Activated T-helper 2 cell treated with anti-CD3 and anti-CD28 coated beads, Interferon-gamma antibody, Interleukin-2, Interleukin-4, amounts not matched to agents 10 μg/mL and 5 μg/mL and 100 μg/mL, durations not matched to agents 14 hours and 24 hours and 36 hours (primary cell): Measurements from ENCODE around the gene WNT9B. TPM values are rescaled to one million over a fixed set of nuclear protein-coding genes. Genes with fewer than 3 reads are reported as not detected.

Source experiments
- DNase-seq: peaks from one replicate; pipeline ENCODE4 v3.0.0; 2021; ENCODE audit warnings: low spot score
- H3K27ac Mint-ChIP-seq: one replicate; pipeline ENCODE4 v1.8.0; 2021; ENCODE audit warnings: mixed read lengths
- H3K27me3 Mint-ChIP-seq: one replicate; pipeline ENCODE4 v1.8.0; 2021; ENCODE audit warnings: low read depth, mixed read lengths
- H3K36me3 Mint-ChIP-seq: one replicate; pipeline ENCODE4 v1.8.0; 2021; ENCODE audit warnings: low read depth, mixed read lengths
- H3K4me1 Mint-ChIP-seq: one replicate; pipeline ENCODE4 v1.8.0; 2021; ENCODE audit warnings: low read depth, mixed read lengths
- H3K4me3 Mint-ChIP-seq: one replicate; pipeline ENCODE4 v1.8.0; 2021; ENCODE audit warnings: low read depth, mild to moderate bottlenecking, moderate library complexity, mixed read lengths
- H3K9me3 Mint-ChIP-seq: one replicate; pipeline ENCODE4 v1.8.0; 2021; ENCODE audit warnings: mixed read lengths
- intact Hi-C: fragments of 100-400 bp; cut with micrococcal nuclease; formaldehyde crosslinking; loops from one replicate; pipeline ENCODE4 v1.15.1; 2023
- total RNA-seq: library from RNA; stranded (reverse); gene quantifications from 2 replicates; pipeline ENCODE4 v1.2.3, GENCODE V29; 2022

WNT9B gene
- total RNA-seq, 1 donor from 2014 or later: not detected

DNA sequence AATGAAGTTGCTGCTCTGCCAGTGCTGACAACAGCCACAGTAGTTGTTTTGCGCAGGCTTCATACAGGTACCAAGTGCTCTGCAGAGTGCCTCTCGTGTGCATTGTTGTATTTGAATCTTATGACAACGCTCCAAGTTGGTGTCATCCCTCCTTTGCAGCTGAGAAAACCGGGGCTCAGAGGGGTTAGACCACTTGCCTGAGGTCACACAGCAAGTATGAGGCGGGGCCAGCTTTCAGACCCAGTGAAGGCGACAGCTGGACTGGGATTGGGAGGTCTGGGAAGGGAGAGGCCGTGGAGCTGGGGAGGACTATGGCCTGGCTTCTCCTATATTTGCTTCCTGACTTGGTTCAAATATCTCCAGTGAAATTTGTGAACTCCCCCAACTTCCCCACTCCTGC, 33.2 kb downstream of the WNT9B start:
- no peak for DNase-seq
- Mint-ChIP-seq H3K4me3 (no peak overlapping the region), H3K27ac (no peak overlapping the region), H3K27me3 (peaks cover 9% of the 10 kb centered on the region), H3K36me3 (no peaks in the 10 kb centered on the region), H3K4me1 (no peaks in the 10 kb centered on the region), H3K9me3 (no peaks in the 10 kb centered on the region)
- intact Hi-C loops: no loop called here

DNA sequence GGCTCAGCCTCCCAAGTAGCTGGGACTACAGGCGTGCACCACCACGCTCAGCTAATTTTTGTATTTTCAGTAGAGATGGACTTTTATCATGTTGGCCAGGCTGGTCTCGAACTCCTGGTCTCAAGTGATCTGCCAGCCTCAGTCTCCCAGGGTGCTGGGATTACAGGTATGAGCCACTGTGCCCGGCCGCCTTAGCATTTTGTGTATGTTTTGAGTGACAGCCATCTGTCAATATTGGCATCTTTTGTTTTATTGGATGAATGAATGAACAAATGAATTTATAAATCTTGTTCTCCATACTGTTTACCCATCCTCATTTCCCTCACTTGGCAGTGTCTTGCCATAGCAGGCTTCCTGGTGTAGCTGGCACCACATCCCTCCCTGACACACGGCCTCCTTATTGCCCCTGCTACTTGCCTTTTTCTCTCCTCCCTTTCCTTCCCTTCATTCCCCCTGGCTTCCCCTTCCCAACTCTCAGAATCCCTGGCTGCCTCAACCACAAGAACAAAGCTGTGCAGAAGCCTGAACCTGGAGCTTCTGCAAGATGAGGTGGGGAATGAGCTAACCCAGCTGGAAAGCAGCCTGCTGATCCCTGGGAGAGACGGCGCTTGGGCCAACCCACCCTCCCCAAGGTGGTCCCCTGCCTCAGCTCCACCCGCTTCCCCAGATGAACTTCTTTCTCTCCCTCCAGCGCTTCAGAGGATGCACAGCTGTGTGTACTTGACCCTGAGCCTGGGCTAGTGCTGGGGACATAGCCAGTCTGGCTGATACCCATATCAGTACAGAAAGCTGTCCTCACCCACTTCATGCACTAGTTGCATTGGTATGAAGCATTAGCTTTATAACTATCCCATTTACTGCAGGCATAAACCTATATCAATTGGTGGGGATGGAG, 34.3 kb downstream of the WNT9B start:
- intact Hi-C loops: no loop called here
- Mint-ChIP-seq H3K27ac (no peak overlapping the region), H3K4me1 (no peaks in the 10 kb centered on the region), H3K36me3 (no peaks in the 10 kb centered on the region), H3K27me3 (peaks cover 11% of the 10 kb centered on the region), H3K9me3 (no peaks in the 10 kb centered on the region), H3K4me3 (no peak overlapping the region)
- DNase-seq: no peak

DNA sequence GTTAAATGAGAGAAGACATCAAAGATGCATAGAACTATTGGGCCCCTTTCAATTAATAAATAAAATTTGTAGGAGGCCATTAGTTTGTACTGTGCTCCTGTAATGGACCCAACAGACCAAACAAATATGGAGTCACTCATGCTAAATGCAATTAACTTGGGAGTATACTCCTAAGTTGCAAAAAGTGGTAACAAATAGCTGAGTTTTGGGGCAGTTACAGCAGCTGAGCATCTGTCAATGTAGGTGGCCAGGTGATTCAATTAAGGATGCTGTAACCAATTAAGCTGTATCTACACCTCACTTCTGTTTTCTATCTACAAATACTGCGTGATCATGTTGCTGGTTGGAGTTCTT, 34.9 kb downstream of the WNT9B start:
- Mint-ChIP-seq H3K4me3 (no peak overlapping the region), H3K36me3 (no peaks in the 10 kb centered on the region), H3K4me1 (no peaks in the 10 kb centered on the region), H3K27ac (no peak overlapping the region), H3K9me3 (no peaks in the 10 kb centered on the region), H3K27me3 (peaks cover 13% of the 10 kb centered on the region)
- intact Hi-C loops: no loop called here
- no peak for DNase-seq

DNA sequence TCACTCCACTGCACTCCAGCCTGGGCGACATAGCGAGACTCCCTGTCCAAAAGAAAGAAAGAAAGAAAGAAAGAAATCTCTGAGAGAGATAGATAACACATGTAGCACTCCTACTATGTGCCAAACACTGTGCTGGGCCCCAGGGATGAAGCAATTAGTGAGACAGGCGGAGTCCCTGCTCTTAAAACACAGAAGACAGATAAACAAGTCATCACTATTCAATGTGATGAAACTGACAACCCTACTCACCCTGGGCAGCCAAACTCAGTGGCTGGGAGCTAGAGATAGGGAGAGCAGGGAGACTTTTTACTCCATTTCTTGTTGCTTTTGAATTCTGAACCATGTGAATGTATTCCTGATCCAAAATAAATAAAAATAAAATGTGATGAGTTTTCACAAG, 36.3 kb downstream of the WNT9B start:
- Mint-ChIP-seq H3K9me3 (no peaks in the 10 kb centered on the region), H3K36me3 (no peaks in the 10 kb centered on the region), H3K27me3 (peaks cover 19% of the 10 kb centered on the region), H3K4me3 (no peak overlapping the region), H3K27ac (no peak overlapping the region), H3K4me1 (no peaks in the 10 kb centered on the region)
- no peak for DNase-seq
- intact Hi-C loops: no loop called here

DNA sequence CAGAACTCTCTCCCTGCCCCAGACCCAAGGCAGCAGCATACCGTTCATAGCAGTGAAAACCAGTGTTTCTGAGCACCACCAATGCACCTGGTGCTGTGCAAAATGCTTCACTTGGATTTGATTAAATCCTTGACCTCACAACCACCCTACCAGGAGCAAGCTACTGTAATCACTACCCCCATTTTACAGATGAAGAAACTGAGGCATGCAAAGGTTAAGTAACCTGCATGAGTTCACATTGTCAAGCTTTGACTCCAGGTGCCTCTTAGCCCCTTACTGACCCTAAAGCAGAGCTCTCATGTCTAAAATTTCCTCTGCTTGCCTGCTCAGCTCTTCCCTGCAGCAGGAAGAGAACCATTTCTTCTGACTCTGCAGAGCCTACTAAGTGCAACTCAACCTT, 37.3 kb downstream of the WNT9B start:
- Mint-ChIP-seq H3K4me1 (no peaks in the 10 kb centered on the region), H3K27me3 (peaks cover 19% of the 10 kb centered on the region), H3K4me3 (no peak overlapping the region), H3K36me3 (no peaks in the 10 kb centered on the region), H3K9me3 (no peaks in the 10 kb centered on the region), H3K27ac (no peak overlapping the region)
- intact Hi-C loops: no loop called here
- DNase-seq: no peak

DNA sequence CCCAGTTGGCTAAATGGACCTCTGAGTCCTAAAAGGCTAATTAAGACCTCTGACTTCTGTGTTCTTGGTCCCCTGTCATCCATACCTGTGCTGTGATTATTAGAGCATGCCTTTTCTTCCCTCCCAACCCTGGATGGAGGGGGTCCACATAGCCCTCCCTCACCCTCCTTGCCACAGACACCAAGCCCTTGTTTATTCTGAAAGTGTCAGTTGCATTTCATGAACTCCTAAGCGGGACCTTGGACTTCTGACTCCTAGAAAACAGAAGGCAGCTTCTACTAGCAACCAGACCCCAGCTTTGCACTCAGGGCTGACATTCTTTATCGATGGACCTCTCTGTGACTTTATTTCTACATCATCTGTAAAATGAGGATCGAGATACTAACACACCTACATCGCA, 38.1 kb downstream of the WNT9B start:
- Mint-ChIP-seq H3K9me3 (no peaks in the 10 kb centered on the region), H3K4me3 (no peak overlapping the region), H3K27ac (no peak overlapping the region), H3K4me1 (no peaks in the 10 kb centered on the region), H3K36me3 (no peaks in the 10 kb centered on the region), H3K27me3 (peaks cover 19% of the 10 kb centered on the region)
- intact Hi-C loops: no loop called here
- no peak for DNase-seq

DNA sequence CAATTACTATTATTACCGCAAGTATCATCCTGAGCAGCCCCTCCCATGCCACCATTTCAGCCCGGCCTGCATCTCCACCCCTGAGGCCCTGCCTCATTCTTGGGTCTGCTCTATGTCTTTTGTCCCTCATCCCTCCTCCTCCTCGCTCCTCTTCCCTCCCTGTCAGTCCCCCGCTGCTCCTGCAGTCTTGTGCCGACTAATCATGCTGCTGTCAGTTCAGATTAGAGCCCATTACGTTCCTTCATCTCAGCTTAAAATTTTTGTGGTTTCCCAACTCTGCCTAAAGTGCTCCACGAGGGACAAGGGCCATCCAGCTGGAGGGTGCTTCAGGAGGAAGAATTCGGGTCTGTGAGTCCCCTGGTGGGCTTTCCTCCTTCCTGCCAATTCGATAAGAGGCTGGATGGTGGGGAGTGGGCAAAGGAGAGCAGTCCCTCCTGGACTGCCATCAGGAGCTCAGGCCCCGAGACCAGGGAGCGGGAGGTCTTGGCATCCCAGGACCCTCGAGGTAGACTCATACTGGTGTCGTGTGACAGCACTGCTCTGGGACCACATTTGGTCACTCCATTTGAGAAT, 38.7 kb downstream of the WNT9B start:
- intact Hi-C loops: no loop called here
- no peaks in the 10 kb centered on the region for H3K9me3 Mint-ChIP-seq
- peaks cover 19% of the 10 kb centered on the region for H3K27me3 Mint-ChIP-seq
- no peak for DNase-seq
- no peak overlapping the region for H3K27ac Mint-ChIP-seq
- H3K4me1 Mint-ChIP-seq: no peaks in the 10 kb centered on the region
- no peaks in the 10 kb centered on the region for H3K36me3 Mint-ChIP-seq
- H3K4me3 Mint-ChIP-seq: no peak overlapping the region

DNA sequence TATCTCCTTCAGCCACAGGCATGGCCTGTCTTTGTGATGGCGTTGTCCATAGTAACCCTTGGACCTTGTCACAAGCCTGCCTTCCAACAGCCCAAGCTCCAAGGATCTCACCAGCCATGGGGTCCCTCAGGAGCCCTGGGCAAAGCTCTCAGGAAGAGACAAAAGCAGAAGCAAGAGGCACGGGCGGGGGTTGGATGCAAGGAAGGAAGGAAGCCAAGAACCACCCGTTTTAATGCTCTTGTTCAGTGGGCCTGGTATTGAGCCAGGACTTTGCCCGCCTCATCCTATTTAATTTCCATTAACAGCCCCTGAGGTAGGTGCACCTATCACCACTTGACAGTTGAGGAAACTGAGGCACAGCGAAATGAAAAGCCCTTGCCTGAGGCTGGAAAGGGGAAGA, 39.3 kb downstream of the WNT9B start:
- peaks cover 17% of the 10 kb centered on the region for H3K27me3 Mint-ChIP-seq
- H3K36me3 Mint-ChIP-seq: no peaks in the 10 kb centered on the region

DNA sequence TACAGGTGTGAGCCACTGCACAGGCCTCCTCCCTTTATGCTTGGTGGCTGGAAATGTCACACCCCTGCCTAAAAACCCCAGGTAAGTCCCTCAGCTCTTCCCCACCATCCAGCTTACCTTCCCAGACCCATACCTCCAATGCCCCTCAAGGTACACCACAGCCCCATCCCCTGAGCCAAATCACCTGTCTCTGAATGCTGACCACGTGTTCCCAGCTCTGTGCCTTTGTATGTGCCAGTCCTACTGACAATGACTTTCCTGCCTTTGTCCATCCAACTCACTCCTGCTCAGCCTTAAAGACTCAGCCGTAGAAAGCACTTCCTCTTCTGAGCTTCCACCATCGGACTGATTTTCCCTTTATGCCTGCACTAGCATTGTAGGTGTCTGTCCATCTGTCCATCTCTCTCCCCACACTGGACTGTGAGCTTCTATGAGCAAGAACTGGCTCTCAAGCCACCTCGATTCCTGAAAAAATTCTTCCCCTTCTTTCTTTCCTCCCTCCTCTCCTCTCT, 40.9 kb downstream of the WNT9B start:
- Mint-ChIP-seq H3K36me3 (no peaks in the 10 kb centered on the region), H3K27ac (no peak overlapping the region), H3K27me3 (peaks cover 15% of the 10 kb centered on the region), H3K4me1 (no peaks in the 10 kb centered on the region), H3K4me3 (no peak overlapping the region), H3K9me3 (no peaks in the 10 kb centered on the region)
- intact Hi-C loops: no loop called here
- no peak for DNase-seq

More for the DNA sequence above, 39.3 kb downstream of the WNT9B start:
- H3K4me3 Mint-ChIP-seq: no peak overlapping the region
- no peaks in the 10 kb centered on the region for H3K4me1 Mint-ChIP-seq
- H3K9me3 Mint-ChIP-seq: no peaks in the 10 kb centered on the region
- intact Hi-C loops: no loop called here
- H3K27ac Mint-ChIP-seq: no peak overlapping the region
- DNase-seq: no peak

DNA sequence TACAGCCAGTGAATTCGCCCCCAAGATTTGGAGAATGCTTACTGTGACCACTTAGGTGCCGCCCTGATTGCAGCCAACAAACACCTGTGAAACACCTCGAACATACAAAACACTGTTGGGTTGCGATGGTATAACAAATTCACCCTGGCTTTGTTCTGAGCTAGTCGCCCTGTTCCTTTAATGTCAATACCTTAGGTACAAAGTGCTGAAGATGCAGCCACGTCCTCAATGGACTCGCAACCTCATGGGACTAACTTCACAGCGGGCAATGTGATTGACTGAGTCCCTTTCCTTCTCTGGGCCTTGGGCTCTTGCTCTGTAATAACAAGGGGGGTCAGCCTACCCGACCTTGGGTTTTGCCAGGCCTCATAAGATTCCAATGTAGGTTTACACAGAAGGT, 42.6 kb downstream of the WNT9B start:
- DNase-seq: no peak
- Mint-ChIP-seq H3K27ac (no peak overlapping the region), H3K4me3 (no peak overlapping the region), H3K9me3 (no peaks in the 10 kb centered on the region), H3K36me3 (no peaks in the 10 kb centered on the region), H3K27me3 (peaks cover 12% of the 10 kb centered on the region), H3K4me1 (no peaks in the 10 kb centered on the region)
- intact Hi-C loops: no loop called here

DNA sequence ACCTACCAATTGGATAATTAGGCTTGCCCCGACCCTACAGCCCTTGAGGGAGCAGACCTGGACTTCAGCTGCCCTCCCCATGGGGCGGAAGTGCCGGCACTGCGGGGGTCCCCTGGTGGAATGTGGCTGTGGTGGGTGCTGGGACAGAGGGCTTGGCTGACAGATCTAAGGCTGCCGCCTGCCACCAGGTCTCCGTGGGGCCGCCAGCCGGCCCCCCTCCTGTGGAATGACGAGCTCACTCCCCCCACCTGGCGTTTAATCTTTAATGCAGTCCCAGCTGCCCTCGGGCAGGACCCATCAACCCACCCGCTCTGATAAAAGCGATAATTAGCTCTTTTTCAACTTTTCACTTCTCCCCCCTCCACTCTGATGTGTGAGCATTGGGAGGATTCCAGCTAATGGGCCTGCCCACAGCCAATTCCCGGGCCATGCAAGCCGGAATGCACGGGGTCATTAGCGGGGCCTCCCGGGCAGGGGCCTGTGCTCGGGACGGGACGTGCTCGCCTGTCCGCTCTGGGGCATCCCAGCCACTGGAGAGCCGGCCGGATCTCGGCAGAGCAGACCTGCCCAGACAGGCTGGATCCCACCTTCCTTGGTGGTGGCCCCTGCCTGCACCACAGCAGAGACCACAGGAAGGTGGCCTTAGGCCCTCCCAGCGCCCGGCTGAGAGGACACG, 43.2 kb downstream of the WNT9B start:
- no peaks in the 10 kb centered on the region for H3K36me3 Mint-ChIP-seq
- no peak overlapping the region for H3K27ac Mint-ChIP-seq
- H3K4me1 Mint-ChIP-seq: no peaks in the 10 kb centered on the region
- no peak for DNase-seq
- no peaks in the 10 kb centered on the region for H3K9me3 Mint-ChIP-seq
- intact Hi-C loops: no loop called here
- H3K27me3 Mint-ChIP-seq: peaks cover 12% of the 10 kb centered on the region
- H3K4me3 Mint-ChIP-seq: no peak overlapping the region

DNA sequence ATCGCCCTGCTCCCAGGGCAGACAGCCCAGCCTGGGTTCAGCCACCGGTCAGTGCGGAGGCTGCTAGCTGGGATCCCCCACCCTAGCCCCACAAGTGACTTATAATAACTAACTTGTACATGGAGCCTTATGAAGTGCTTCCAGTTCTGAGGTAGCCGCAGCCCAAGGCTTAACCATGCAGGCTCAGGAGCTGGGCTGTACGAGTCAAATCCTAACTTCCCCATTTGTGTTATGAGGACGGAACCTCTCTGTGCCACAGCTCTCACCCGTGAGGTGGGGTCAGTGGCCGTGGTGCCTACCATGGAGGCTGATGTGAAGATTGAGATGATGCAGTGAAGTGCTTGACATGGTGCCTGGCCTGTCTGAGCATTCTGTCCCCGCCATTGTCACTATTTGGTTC, 43.8 kb downstream of the WNT9B start:
- no peak overlapping the region for H3K27ac Mint-ChIP-seq
- DNase-seq: no peak
- intact Hi-C loops: no loop called here
- no peaks in the 10 kb centered on the region for H3K4me1 Mint-ChIP-seq
- no peaks in the 10 kb centered on the region for H3K9me3 Mint-ChIP-seq
- no peak overlapping the region for H3K4me3 Mint-ChIP-seq
- no peaks in the 10 kb centered on the region for H3K36me3 Mint-ChIP-seq
- H3K27me3 Mint-ChIP-seq: peaks cover 12% of the 10 kb centered on the region

DNA sequence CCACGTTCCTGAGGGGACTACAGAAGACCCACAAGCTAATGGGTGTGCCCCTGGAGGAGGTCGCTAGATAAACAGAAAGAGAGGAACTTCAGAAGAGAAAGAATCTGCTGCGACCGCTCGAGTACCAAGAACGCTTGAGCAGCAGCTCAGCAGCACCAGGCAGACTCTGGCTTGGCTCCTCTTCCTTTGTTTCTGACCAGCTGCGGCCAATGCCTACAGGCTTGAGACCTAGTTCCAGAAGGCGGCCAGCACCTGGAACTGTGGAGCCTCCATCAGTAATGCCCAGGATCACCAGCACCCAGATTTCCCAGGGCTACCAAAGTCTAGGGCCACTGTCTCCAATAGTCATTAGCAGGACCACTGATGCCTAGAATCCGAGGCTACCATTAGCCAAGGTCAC, 45.6 kb downstream of the WNT9B start:
- Mint-ChIP-seq H3K4me3 (no peak overlapping the region), H3K36me3 (no peaks in the 10 kb centered on the region), H3K27me3 (peaks cover 14% of the 10 kb centered on the region), H3K9me3 (no peaks in the 10 kb centered on the region), H3K4me1 (no peaks in the 10 kb centered on the region), H3K27ac (no peak overlapping the region)
- no peak for DNase-seq
- intact Hi-C loops: no loop called here
